SK-N-SH (cell line): ENCODE data around the gene PDE11A. TPM values are rescaled to one million over a fixed set of nuclear protein-coding genes. Genes with fewer than 3 reads are reported as not detected.

Experiments
- CTCF ChIA-PET: fragments of 300-600, 350-600 bp; formaldehyde crosslinking; extraction: SDS; loops from one replicate; lab custom pipeline; 2021; lab: Yijun Ruan, JAX
- POLR2A ChIA-PET: fragments of 350-600 bp; sonication (Branson Sonifier 250); formaldehyde crosslinking; extraction: SDS; loops from one replicate; lab custom pipeline; 2020; ENCODE audit warnings: antibody characterized with exemption, inconsistent platforms; lab: Yijun Ruan, JAX
- DNase-seq: peaks from one replicate; pipeline ENCODE4 v3.0.0; 2012
- H2AFZ ChIP-seq: fragments of 200-600 bp; sonication (generic); 2 replicates; pipeline ENCODE4 v1.8.1; 2016; ENCODE audit warnings: antibody characterized with exemption, mild to moderate bottlenecking, low read depth
- H3F3A ChIP-seq: fragments of 200-600 bp; sonication (generic); replicated peaks from 2 replicates; pipeline ENCODE3; 2016; ENCODE audit warnings: antibody characterized with exemption, mild to moderate bottlenecking; ENCODE audit not compliant: insufficient read depth
- H3K27ac ChIP-seq, 2 experiments: fragments of 200-500 bp in 1 of 2; fragments of 200-600 bp in 1 of 2; sonication (Bioruptor generic) in 1 of 2; sonication (generic), shearing (Covaris generic) in 1 of 2; 2 replicates each; pipeline versions ENCODE4 v1.5.1 to v1.6.1; 2014 to 2016; ENCODE audit warnings: low read depth in 2 of 2, inconsistent platforms in 1 of 2, low read length in 1 of 2, mild to moderate bottlenecking in 1 of 2, mixed read lengths in 1 of 2
- H3K27me3 ChIP-seq: fragments of 200-600 bp; sonication (generic), shearing (Covaris generic); 2 replicates; pipeline ENCODE4 v1.6.1; 2016; ENCODE audit warnings: mixed run types; ENCODE audit not compliant: insufficient read depth
- H3K36me3 ChIP-seq, 2 experiments: fragments of 200-500 bp in 1 of 2; fragments of 200-600 bp in 1 of 2; sonication (Bioruptor generic) in 1 of 2; sonication (generic) in 1 of 2; replicated peaks in 1 of 2; 2 replicates each; pipeline versions ENCODE3 to v1.5.1; 2014 to 2016; ENCODE audit warnings: low read length in 1 of 2, mild to moderate bottlenecking in 1 of 2; ENCODE audit not compliant: insufficient read depth in 2 of 2, control insufficient read depth in 1 of 2
- H3K4me1 ChIP-seq, 2 experiments: fragments of 200-500 bp in 1 of 2; fragments of 200-600 bp in 1 of 2; sonication (Bioruptor generic) in 1 of 2; sonication (generic), shearing (Covaris generic) in 1 of 2; 2 replicates each; pipeline versions ENCODE4 v1.5.1 to v1.6.1; 2014 to 2016; ENCODE audit warnings: low read depth in 1 of 2, low read length in 1 of 2, mixed run types in 1 of 2; ENCODE audit not compliant: insufficient read depth in 2 of 2, control insufficient read depth in 1 of 2
- H3K4me2 ChIP-seq: fragments of 200-600 bp; sonication (generic), shearing (Covaris generic); 2 replicates; pipeline ENCODE4 v1.6.1; 2017; ENCODE audit warnings: mixed run types
- H3K4me3 ChIP-seq, 2 experiments: fragments of 200-500 bp in 1 of 2; fragments of 200-600 bp in 1 of 2; sonication (Bioruptor generic) in 1 of 2; sonication (generic), shearing (Covaris generic) in 1 of 2; 2 replicates each; pipeline versions ENCODE4 v1.5.1 to v1.8.1; 2014 to 2016; ENCODE audit warnings: low read depth in 2 of 2, inconsistent platforms in 1 of 2, low read length in 1 of 2, mild to moderate bottlenecking in 1 of 2, mixed read lengths in 1 of 2, moderate library complexity in 1 of 2
- H3K79me2 ChIP-seq: fragments of 200-600 bp; sonication (generic); 2 replicates; pipeline ENCODE4 v1.8.1; 2017; ENCODE audit warnings: mild to moderate bottlenecking; ENCODE audit not compliant: insufficient read depth
- H3K9ac ChIP-seq: fragments of 200-600 bp; sonication (generic); 2 replicates; pipeline ENCODE4 v1.6.1; 2017; ENCODE audit warnings: mixed run types
- H3K9me2 ChIP-seq: fragments of 200-600 bp; sonication (generic); 2 replicates; pipeline ENCODE4 v1.6.1; 2017; ENCODE audit warnings: mixed run types
- H3K9me3 ChIP-seq: fragments of 200-600 bp; sonication (generic); 2 replicates; pipeline ENCODE4 v1.6.1; 2017; ENCODE audit warnings: mixed run types, mild to moderate bottlenecking, moderate library complexity
- H4K20me1 ChIP-seq: fragments of 200-600 bp; sonication (generic); 2 replicates; pipeline ENCODE4 v1.6.1; 2017; ENCODE audit warnings: mild to moderate bottlenecking, mixed run types; ENCODE audit not compliant: insufficient read depth
- FOSL2 ChIP-seq: IDR thresholded peaks from 2 replicates; pipeline ENCODE4 v1.4.0; 2012; ENCODE audit warnings: low read depth, mild to moderate bottlenecking, moderate library complexity, borderline replicate concordance
- FOXJ3 ChIP-seq: sonication (generic); formaldehyde crosslinking; IDR thresholded peaks from 2 replicates; pipeline ENCODE4 v1.5.1; 2020; ENCODE audit warnings: mild to moderate bottlenecking, missing genetic modification reagents
- FOXM1 ChIP-seq: IDR thresholded peaks from 2 replicates; pipeline ENCODE4 v1.4.0; 2012; ENCODE audit warnings: low read depth, mild to moderate bottlenecking
- MAX ChIP-seq: IDR thresholded peaks from 2 replicates; pipeline ENCODE4 v1.4.0; 2012; ENCODE audit warnings: low read depth
- MEF2A ChIP-seq: IDR thresholded peaks from 2 replicates; pipeline ENCODE4 v1.4.0; 2012; ENCODE audit warnings: low read depth, borderline replicate concordance
- MXI1 ChIP-seq: IDR thresholded peaks from 2 replicates; pipeline ENCODE4 v1.6.1; 2012; ENCODE audit warnings: mild to moderate bottlenecking, low read depth, low read length, improper control_type of control experiment
- POLR2AphosphoS5 ChIP-seq: IDR thresholded peaks from 2 replicates; pipeline ENCODE4 v1.6.1; 2012; ENCODE audit warnings: low read depth, low read length
- RCOR1 ChIP-seq: fragments of 150-350 bp; IDR thresholded peaks from 2 replicates; pipeline ENCODE4 v1.6.1; 2017; ENCODE audit warnings: antibody characterized with exemption, low read length
- RXRA ChIP-seq: IDR thresholded peaks from 2 replicates; pipeline ENCODE4 v1.4.0; 2012; ENCODE audit warnings: low read depth, mild to moderate bottlenecking, borderline replicate concordance
- SIN3A ChIP-seq: IDR thresholded peaks from 2 replicates; pipeline ENCODE4 v1.6.1; 2012; ENCODE audit warnings: low read depth, mild to moderate bottlenecking, low read length, moderate library complexity, borderline replicate concordance
- TAF1 ChIP-seq: IDR thresholded peaks from 2 replicates; pipeline ENCODE4 v1.6.1; 2012; ENCODE audit warnings: low read depth, mild to moderate bottlenecking, low read length, moderate library complexity, borderline replicate concordance
- TCF12 ChIP-seq: IDR thresholded peaks from 2 replicates; pipeline ENCODE4 v1.4.0; 2012
- TEAD4 ChIP-seq: IDR thresholded peaks from 2 replicates; pipeline ENCODE4 v1.4.0; 2012; ENCODE audit warnings: mild to moderate bottlenecking, borderline replicate concordance; ENCODE audit not compliant: insufficient read depth
- USF1 ChIP-seq: IDR thresholded peaks from 2 replicates; pipeline ENCODE4 v1.4.0; 2012; ENCODE audit warnings: low read depth, borderline replicate concordance
- WGBS: methylation state at CpG from one replicate; pipeline ENCODE4 v1.1.6; 2017; ENCODE audit warnings: low lambda C conversion rate; 5-methylcytosine and 5-hydroxymethylcytosine counted together
- polyA plus RNA-seq, 3 experiments: library from polyadenylated mRNA; depleted of rRNA; stranded (reverse); fragments of >200 nt; gene quantifications; 2 replicates each; pipeline ENCODE4 v1.2.3, GENCODE V29; 2012
- TF ChIP-seq, protein P1 (sequence below): fragments of 150-350 bp; IDR thresholded peaks from 2 replicates; pipeline ENCODE4 v1.6.1; 2016; ENCODE audit warnings: mild to moderate bottlenecking, low read depth, low read length
- TF ChIP-seq, protein P2 (sequence below): IDR thresholded peaks from 2 replicates; pipeline ENCODE4 v1.6.1; 2012; ENCODE audit warnings: mild to moderate bottlenecking, low read depth, low read length, moderate library complexity

The PDE11A gene
- polyA plus RNA-seq, 1 of the 3 experiments (the other 2 are of a cell fraction) = 0.10 TPM

GRCh38 chr2:177767768-177768167 is 304.8 kb downstream of the PDE11A start:
- CTCF ChIA-PET = interaction anchor here (1.8 to 5.5 kb wide), 2 partner anchors 9 to 139 kb away, joined by 5 to 21 read pairs; no protein-coding TSS in a partner anchor
- no peak overlapping the region for H3K4me2 ChIP-seq

More at GRCh38 chr2:177767768-177768167, 304.8 kb downstream of the PDE11A start:
- no peaks in the 10 kb centered on the region for H3F3A ChIP-seq
- H3K4me3 ChIP-seq = no peak overlapping the region
- TF ChIP-seq MEF2A (no peak), POLR2AphosphoS5 (no peak), FOSL2 (no peak), FOXJ3 (no peak), MAX (no peak), USF1 (no peak), TCF12 (no peak), MXI1 (no peak), RCOR1 (no peak), TAF1 (no peak), FOXM1 (no peak), SIN3A (no peak), TEAD4 (no peak), RXRA (no peak)
- TF ChIP-seq, protein P1, sequence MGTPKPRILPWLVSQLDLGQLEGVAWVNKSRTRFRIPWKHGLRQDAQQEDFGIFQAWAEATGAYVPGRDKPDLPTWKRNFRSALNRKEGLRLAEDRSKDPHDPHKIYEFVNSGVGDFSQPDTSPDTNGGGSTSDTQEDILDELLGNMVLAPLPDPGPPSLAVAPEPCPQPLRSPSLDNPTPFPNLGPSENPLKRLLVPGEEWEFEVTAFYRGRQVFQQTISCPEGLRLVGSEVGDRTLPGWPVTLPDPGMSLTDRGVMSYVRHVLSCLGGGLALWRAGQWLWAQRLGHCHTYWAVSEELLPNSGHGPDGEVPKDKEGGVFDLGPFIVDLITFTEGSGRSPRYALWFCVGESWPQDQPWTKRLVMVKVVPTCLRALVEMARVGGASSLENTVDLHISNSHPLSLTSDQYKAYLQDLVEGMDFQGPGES = no peak
- TF ChIP-seq, protein P2, sequence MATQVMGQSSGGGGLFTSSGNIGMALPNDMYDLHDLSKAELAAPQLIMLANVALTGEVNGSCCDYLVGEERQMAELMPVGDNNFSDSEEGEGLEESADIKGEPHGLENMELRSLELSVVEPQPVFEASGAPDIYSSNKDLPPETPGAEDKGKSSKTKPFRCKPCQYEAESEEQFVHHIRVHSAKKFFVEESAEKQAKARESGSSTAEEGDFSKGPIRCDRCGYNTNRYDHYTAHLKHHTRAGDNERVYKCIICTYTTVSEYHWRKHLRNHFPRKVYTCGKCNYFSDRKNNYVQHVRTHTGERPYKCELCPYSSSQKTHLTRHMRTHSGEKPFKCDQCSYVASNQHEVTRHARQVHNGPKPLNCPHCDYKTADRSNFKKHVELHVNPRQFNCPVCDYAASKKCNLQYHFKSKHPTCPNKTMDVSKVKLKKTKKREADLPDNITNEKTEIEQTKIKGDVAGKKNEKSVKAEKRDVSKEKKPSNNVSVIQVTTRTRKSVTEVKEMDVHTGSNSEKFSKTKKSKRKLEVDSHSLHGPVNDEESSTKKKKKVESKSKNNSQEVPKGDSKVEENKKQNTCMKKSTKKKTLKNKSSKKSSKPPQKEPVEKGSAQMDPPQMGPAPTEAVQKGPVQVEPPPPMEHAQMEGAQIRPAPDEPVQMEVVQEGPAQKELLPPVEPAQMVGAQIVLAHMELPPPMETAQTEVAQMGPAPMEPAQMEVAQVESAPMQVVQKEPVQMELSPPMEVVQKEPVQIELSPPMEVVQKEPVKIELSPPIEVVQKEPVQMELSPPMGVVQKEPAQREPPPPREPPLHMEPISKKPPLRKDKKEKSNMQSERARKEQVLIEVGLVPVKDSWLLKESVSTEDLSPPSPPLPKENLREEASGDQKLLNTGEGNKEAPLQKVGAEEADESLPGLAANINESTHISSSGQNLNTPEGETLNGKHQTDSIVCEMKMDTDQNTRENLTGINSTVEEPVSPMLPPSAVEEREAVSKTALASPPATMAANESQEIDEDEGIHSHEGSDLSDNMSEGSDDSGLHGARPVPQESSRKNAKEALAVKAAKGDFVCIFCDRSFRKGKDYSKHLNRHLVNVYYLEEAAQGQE = no peak
- no peaks in the 10 kb centered on the region for H3K27me3 ChIP-seq
- no peaks in the 10 kb centered on the region for H3K36me3 ChIP-seq
- no peak overlapping the region for H3K27ac ChIP-seq
- H2AFZ ChIP-seq = no peak overlapping the region
- POLR2A ChIA-PET = no interaction called here
- H3K9me3 ChIP-seq = no peaks in the 10 kb centered on the region
- H4K20me1 ChIP-seq = no peaks in the 10 kb centered on the region
- peaks cover 0 to 3% of the 10 kb centered on the region in 2 experiments; a peak in 1 of 4 replicates for H3K4me1 ChIP-seq
- 100% methylated on average over 2 of the region's 2 CpGs for WGBS
- no peak for DNase-seq
- H3K9me2 ChIP-seq = no peaks in the 10 kb centered on the region
- H3K79me2 ChIP-seq = no peaks in the 10 kb centered on the region
- H3K9ac ChIP-seq = no peak overlapping the region
